AG10803 (cell line): Measurements from ENCODE around the gene MGMT.

ENCODE experiments used
- DNase-seq: peaks from one replicate; pipeline ENCODE4 v3.0.0; 2010; ENCODE audit warnings: low read depth
- H3K4me3 ChIP-seq: 2 replicates; pipeline ENCODE4 v1.5.1; 2011; ENCODE audit warnings: mild to moderate bottlenecking, low read length, control low read depth
- TF ChIP-seq, protein P1 (sequence below): conservative IDR thresholded peaks from 2 replicates; pipeline ENCODE4 v1.5.1; 2011; ENCODE audit warnings: mild to moderate bottlenecking, low read length, control low read depth, inconsistent platforms

MGMT gene

DNA sequence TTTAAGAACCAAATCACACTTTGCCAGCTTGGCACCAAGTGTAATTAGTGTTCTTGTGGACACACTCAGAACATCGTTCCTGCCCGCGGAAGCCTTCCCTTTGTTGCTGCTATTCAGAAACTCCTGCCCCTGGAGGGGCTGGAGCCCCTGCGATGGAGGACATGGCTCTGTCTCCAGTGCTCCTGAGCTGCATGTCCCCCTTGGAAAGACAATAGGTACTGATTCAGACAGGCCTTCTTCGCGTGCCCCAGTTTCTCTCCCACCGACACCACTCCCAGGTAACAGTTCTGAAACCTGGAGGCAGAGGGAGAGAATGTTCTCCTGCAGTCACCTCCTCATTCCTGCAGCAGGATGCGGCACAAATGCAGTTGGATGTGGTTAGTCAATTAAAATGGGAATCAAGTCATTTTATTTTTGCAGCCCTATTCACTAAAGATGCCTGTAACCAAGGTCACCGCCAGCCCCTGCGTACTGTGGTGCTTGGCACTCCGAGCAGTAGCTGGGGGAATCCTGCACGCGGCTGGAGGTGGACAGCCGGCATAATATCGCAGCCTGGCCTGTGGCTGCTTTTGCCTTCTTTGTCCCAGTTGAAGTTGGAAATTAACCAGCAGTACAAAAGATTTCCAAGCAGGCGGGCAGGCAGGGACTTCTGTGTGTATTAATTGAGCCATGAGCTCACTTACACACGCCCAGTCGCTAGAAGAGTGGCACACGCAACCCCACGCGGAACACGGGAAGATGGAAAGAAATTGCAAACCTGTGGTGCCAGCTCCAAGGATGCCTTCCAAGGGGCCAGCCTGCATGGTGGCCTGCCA is 291.4 kb downstream of the MGMT start:
- DNase-seq: no peak
- TF ChIP-seq, protein P1, sequence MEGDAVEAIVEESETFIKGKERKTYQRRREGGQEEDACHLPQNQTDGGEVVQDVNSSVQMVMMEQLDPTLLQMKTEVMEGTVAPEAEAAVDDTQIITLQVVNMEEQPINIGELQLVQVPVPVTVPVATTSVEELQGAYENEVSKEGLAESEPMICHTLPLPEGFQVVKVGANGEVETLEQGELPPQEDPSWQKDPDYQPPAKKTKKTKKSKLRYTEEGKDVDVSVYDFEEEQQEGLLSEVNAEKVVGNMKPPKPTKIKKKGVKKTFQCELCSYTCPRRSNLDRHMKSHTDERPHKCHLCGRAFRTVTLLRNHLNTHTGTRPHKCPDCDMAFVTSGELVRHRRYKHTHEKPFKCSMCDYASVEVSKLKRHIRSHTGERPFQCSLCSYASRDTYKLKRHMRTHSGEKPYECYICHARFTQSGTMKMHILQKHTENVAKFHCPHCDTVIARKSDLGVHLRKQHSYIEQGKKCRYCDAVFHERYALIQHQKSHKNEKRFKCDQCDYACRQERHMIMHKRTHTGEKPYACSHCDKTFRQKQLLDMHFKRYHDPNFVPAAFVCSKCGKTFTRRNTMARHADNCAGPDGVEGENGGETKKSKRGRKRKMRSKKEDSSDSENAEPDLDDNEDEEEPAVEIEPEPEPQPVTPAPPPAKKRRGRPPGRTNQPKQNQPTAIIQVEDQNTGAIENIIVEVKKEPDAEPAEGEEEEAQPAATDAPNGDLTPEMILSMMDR: no peak
- no peak overlapping the region for H3K4me3 ChIP-seq

DNA sequence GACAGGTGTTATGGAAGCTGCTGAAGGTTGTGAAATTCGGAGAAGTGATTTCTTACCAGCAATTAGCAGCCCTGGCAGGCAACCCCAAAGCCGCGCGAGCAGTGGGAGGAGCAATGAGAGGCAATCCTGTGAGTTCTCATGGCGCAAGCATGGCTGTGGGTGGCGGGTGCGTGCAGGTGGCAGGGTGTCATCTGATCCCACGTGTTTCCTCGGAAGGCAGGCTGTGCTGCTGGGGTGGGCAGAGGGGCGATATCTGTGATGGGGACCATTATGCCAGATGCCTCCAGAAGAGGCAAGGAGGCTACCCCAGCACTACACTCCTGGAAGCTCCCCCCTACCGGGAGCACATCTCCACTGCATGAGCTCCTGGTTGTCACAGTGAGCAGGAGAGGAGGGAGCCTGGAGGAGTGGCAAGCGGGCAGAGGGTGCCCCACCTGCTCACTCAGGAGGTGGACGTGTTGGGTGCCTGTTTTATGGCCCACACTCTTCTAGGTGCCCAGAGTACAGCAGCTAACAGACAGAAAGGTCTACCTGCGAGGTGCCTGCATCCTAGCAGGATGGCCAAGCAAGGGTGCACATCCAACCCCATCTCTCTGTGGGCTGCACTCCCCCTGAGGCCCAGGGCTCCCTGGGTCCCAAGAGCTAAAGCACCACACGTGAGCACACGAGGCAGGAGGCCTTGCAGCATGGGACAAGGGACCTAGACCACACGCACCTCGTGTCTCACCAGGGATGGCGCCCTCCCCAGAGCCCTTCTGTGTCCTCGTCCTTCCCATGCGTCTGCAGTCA is 292.4 kb downstream of the MGMT start:
- TF ChIP-seq, protein P1: no peak
- no peak overlapping the region for H3K4me3 ChIP-seq
- DNase-seq: no peak

DNA sequence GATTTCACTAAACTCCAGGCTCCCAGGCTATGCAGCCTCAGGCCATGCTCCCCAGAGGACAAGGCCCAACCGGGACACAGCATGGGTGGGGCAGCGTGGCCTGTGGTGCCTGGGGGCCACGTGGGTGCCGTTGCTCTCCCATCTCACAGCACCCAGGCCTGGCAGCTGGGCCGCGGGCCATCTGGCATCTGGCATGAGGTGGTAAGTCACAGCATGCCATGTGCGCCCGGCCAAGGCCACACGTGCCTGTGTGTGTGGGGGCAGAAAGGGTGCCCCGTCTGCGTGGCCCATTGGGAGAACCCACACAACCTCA is 292.9 kb downstream of the MGMT start:
- TF ChIP-seq, protein P1: no peak
- no peak for DNase-seq
- H3K4me3 ChIP-seq: no peak overlapping the region

DNA sequence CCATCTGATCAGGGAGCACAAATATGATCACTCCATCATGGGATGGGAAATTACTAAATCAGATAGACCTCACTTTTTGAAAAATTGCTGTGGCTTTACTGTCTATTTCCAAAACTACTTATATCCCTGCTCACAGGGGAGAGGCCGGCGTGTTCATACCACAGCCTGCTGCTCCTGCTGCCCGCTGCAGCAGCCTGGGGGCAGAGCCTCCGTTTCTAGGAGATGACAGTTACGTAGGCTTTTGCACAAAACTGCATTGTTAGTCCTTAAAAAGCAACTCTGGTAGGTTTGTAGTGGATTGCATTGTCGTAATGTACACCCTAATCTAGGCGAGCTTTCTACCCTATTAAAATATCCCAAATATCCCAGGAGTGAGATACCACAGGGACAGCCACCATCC is 293.4 kb downstream of the MGMT start:
- TF ChIP-seq, protein P1: no peak
- no peak for DNase-seq
- H3K4me3 ChIP-seq: no peak overlapping the region

- TF ChIP-seq, protein P1: no peak
- no peak for DNase-seq
- no peak overlapping the region for H3K4me3 ChIP-seq
These were observed 294.3 kb downstream of the MGMT start for GRCh38 chr10:129761197-129761972.

DNA sequence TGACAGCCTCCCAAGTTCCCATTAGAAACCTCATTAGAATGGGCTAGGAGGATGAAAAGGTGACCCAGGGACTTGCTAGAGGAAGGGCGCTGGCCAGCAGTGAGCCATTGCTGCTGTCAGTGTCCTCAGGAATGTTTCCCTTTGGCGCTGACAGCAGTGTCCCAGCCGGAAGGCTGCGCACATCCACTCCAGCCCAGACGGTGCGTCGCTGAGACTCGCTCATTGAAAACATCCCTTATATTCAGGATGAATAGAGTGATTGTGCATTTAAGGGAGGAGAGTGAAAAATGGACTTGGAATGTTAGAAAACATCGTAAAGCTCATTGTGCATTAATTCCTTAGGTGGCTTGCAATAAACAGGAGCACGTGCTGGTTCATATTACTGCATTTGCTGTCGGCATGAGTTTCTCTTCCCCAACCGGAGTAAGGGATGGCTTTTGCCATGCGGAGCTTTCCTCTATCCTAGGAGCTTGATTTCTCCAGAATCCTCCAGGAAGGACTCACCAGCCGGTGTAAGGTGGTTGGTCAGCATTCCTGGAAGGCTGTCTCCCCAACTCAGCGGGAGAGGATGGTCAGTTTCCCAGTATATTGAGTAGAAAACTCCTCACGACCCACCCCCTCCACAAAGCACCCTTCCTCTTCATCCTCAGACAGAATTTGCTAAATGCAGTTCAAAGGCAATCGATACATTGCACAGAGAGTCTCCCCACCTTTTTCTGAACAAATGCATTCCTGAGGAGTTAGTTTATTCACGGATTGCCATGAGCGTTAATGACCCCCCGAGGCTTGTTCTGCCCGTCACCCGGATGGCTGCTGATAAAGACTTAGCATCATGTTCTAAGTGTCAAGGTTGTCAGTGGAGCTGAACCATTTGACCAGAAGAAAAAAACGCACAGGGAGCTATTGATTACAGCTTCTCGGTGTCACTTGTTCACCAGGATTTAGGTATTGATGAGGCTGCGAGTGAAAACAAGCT is 295.2 kb downstream of the MGMT start:
- no peak for DNase-seq
- no peak overlapping the region for H3K4me3 ChIP-seq
- TF ChIP-seq, protein P1: no peak
